A549 (cell line): ENCODE data around the gene GPR37L1. TPM values are rescaled to one million over a fixed set of nuclear protein-coding genes. Genes with fewer than 3 reads are reported as not detected.

Experiments
- ATAC-seq, 2 experiments: fragments of 200-7000 bp in 1 of 2; fragments of >200 bp in 1 of 2; cut with Nextera tagmentation in 1 of 2; cut with Tn5 transposase in 1 of 2; 3 replicates each; pipeline versions ENCODE4 v1.8.0 to v1.9.1; 2018 to 2020; ENCODE audit warnings: mild to moderate bottlenecking in 1 of 2, moderate library complexity in 1 of 2
- CTCF ChIA-PET: fragments of 300-600 bp; sonication (Branson Sonifier 250); formaldehyde crosslinking; extraction: SDS; loops from one replicate; lab custom pipeline; 2021; ENCODE audit warnings: antibody characterized with exemption, inconsistent platforms; lab: Yijun Ruan, JAX
- POLR2A ChIA-PET: fragments of 350-600 bp; formaldehyde crosslinking; extraction: SDS; loops from one replicate; lab custom pipeline; 2021; ENCODE audit warnings: antibody characterized with exemption, inconsistent platforms; lab: Yijun Ruan, JAX
- DNase-seq, 2 experiments: peaks; one replicate each; pipeline versions ENCODE4 v3.0.0 to v3.0.0-alpha.2; 2011 to 2016; ENCODE audit warnings: low read depth in 1 of 2, low spot score in 1 of 2
- FAIRE-seq: peaks from 2 replicates; lab custom pipeline; 2011; peaks lifted over from hg19 to GRCh38; lab: Jason Lieb, UNC
- H3K27ac ChIP-seq, 2 experiments: fragments of >200 bp; sonication (Bioruptor Twin); formaldehyde crosslinking; 3 replicates each; pipeline ENCODE4 v1.5.1; 2016 to 2017
- H3K4me1 ChIP-seq: fragments of >200 bp; sonication (Bioruptor Twin); formaldehyde crosslinking; 3 replicates; pipeline ENCODE4 v1.6.1; 2016
- H3K4me2 ChIP-seq: fragments of >200 bp; sonication (Bioruptor Twin); formaldehyde crosslinking; 3 replicates; pipeline ENCODE4 v1.6.1; 2016
- H3K4me3 ChIP-seq: fragments of >200 bp; sonication (Bioruptor Twin); formaldehyde crosslinking; 3 replicates; pipeline ENCODE4 v1.5.1; 2016
- H3K9me3 ChIP-seq: fragments of >200 bp; sonication (Bioruptor Twin); formaldehyde crosslinking; 3 replicates; pipeline ENCODE4 v1.6.1; 2016
- BHLHE40 ChIP-seq: IDR thresholded peaks from 2 replicates; pipeline ENCODE4 v1.6.1; 2012; ENCODE audit warnings: low read depth, low read length, inconsistent platforms
- CEBPB ChIP-seq, 2 experiments: fragments of >200 bp in 1 of 2; sonication (Bioruptor Twin) in 1 of 2; formaldehyde crosslinking in 1 of 2; IDR thresholded peaks; 2 replicates each; pipeline ENCODE4 v1.6.1; 2012 to 2016
- ESRRA ChIP-seq: fragments of 150-350 bp; IDR thresholded peaks from 2 replicates; pipeline ENCODE4 v1.6.1; 2014; ENCODE audit warnings: mild to moderate bottlenecking, low read length, borderline replicate concordance
- FOSB ChIP-seq: fragments of 250-450 bp; sonication (Bioruptor Pico); IDR thresholded peaks from 2 replicates; pipeline ENCODE4 v1.5.0; 2020; ENCODE audit warnings: mild to moderate bottlenecking, moderate library complexity
- FOXS1 ChIP-seq: fragments of 250-450 bp; sonication (Bioruptor Pico); IDR thresholded peaks from 2 replicates; pipeline ENCODE4 v1.5.0; 2020; ENCODE audit warnings: mild to moderate bottlenecking, moderate library complexity
- HOXB13 ChIP-seq: fragments of 250-450 bp; sonication (Bioruptor Pico); IDR thresholded peaks from 2 replicates; pipeline ENCODE4 v1.5.0; 2020; ENCODE audit warnings: low read depth, mild to moderate bottlenecking, moderate library complexity
- JUNB ChIP-seq: fragments of >200 bp; sonication (Bioruptor Twin); formaldehyde crosslinking; IDR thresholded peaks from 2 replicates; pipeline ENCODE4 v1.6.1; 2016
- KDM1A ChIP-seq: fragments of 200-600 bp; sonication (generic); IDR thresholded peaks from 2 replicates; pipeline ENCODE4 v1.6.1; 2016; ENCODE audit warnings: low read depth, mild to moderate bottlenecking
- MAFK ChIP-seq: fragments of 450-650 bp; IDR thresholded peaks from 2 replicates; pipeline ENCODE4 v1.6.1; 2014; ENCODE audit not compliant: partially characterized antibody
- NPAS2 ChIP-seq: fragments of 250-450 bp; sonication (Bioruptor Pico); IDR thresholded peaks from 2 replicates; pipeline ENCODE4 v1.8.0; 2022; ENCODE audit warnings: mild to moderate bottlenecking, moderate library complexity, borderline replicate concordance
- POLR2AphosphoS2 ChIP-seq: conservative IDR thresholded peaks from 2 replicates; pipeline ENCODE4 v1.6.1; 2012; ENCODE audit warnings: low read length, improper control_type of control experiment, inconsistent platforms
- RAD21 ChIP-seq, 2 experiments: fragments of >200 bp in 1 of 2; sonication (Bioruptor Twin) in 1 of 2; formaldehyde crosslinking in 1 of 2; IDR thresholded peaks in 1 of 2; conservative IDR thresholded peaks in 1 of 2; 2 replicates in 1 of 2; 3 replicates in 1 of 2; pipeline ENCODE4 v1.6.1; 2012 to 2018; ENCODE audit warnings: inconsistent platforms in 1 of 2
- RNF2 ChIP-seq: fragments of 200-600 bp; sonication (generic); IDR thresholded peaks from 2 replicates; pipeline ENCODE4 v1.6.1; 2016; ENCODE audit warnings: low read depth, mild to moderate bottlenecking, antibody characterized with exemption, moderate library complexity, borderline replicate concordance
- SMC3 ChIP-seq: fragments of >200 bp; sonication (Bioruptor Twin); formaldehyde crosslinking; IDR thresholded peaks from 3 replicates; pipeline ENCODE4 v1.6.1; 2018; ENCODE audit warnings: inconsistent platforms
- SREBF2 ChIP-seq: fragments of 450-650 bp; IDR thresholded peaks from 2 replicates; pipeline ENCODE4 v1.6.1; 2014; ENCODE audit warnings: mild to moderate bottlenecking, moderate library complexity
- ZSCAN20 ChIP-seq: fragments of 250-450 bp; sonication (Bioruptor Pico); IDR thresholded peaks from 2 replicates; pipeline ENCODE4 v1.8.0; 2022; ENCODE audit warnings: mild to moderate bottlenecking, moderate library complexity
- WGBS: methylation state at CpG from one replicate; pipeline ENCODE4 v1.1.6; 2017; ENCODE audit errors: missing lambda C conversion rate; 5-methylcytosine and 5-hydroxymethylcytosine counted together
- polyA plus RNA-seq, 4 experiments: library from polyadenylated mRNA; depleted of rRNA in 3 of 4; stranded (reverse); fragments of >200 nt; fragmentation: RNase III in 1 of 4; extraction: RNeasy Plus Mini Kit Qiagen cat#74134 plus additional on column Dnase treatment in 1 of 4; gene quantifications; 2 replicates in 3 of 4; 3 replicates in 1 of 4; pipeline ENCODE4 v1.2.3, GENCODE V29; 2011 to 2017
- TF ChIP-seq, protein P1 (sequence below): fragments of 250-450 bp; sonication (Bioruptor Pico); IDR thresholded peaks from 2 replicates; pipeline ENCODE4 v1.5.0; 2020; ENCODE audit warnings: low read depth, mild to moderate bottlenecking, moderate library complexity
- TF ChIP-seq, protein P2 (sequence below): fragments of >200 bp; sonication (Bioruptor Twin); formaldehyde crosslinking; IDR thresholded peaks from 3 replicates; pipeline ENCODE4 v1.6.1; 2016
- TF ChIP-seq, protein P3 (sequence below): fragments of >200 bp; sonication (Bioruptor Twin); formaldehyde crosslinking; IDR thresholded peaks from 2 replicates; pipeline ENCODE4 v1.6.1; 2016
- TF ChIP-seq, protein P4 (sequence below): fragments of >200 bp; sonication (Bioruptor Twin); formaldehyde crosslinking; IDR thresholded peaks from 3 replicates; pipeline ENCODE4 v1.5.1; 2016
- TF ChIP-seq, protein P5 (sequence below): fragments of 200-600 bp; sonication (generic); IDR thresholded peaks from 2 replicates; pipeline ENCODE4 v1.6.1; 2016; ENCODE audit warnings: antibody characterized with exemption, mild to moderate bottlenecking, moderate library complexity

GPR37L1 gene
- polyA plus RNA-seq, 2 of the 4 experiments (the other 2 are of a cell fraction) = 0.08 to 0.13 TPM

DNA sequence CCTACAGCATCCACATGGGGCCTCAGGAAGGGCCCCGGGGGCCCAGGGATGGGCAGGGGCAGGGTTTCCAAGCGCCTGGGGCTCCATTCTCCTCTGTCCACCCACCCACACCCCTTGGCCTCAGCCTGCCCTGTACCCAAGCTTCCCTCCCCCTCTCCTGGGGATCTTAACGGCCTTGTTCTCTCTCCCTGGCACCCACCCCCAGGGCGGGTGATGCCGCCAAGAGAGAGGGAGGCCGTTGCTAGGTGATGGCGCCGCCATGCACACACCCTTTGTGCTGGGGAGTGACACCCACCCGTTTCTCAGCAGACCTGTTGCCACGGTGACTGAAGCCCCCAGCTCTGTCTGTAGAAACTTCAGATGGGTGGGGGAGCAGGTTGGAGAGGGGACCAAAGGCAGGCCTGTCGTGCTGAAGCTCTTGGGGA lies 7.6 kb downstream of the GPR37L1 start:
- WGBS = 74% methylated on average over 10 of the region's 11 CpGs
- Histone ChIP-seq H3K9me3 (no peaks in the 10 kb centered on the region), H3K4me1 (0 out of 3 replicates have a peak, but pooled peaks cover 5% of the 10 kb centered on the region), H3K4me2 (no peak overlapping the region), H3K4me3 (no peak overlapping the region), H3K27ac (peak overlapping the region in 1 of 2 experiments; percentile 31; a peak in 1 of 6 replicates)
- TF ChIP-seq CEBPB (IDR thresholded peaks at IDR 0.05) (no peak), FOSB (no peak), POLR2AphosphoS2 (no peak), RAD21 (conservative IDR thresholded peaks at IDR 0.05 in 1 of 2, IDR thresholded peaks at IDR 0.05 in 1 of 2) (no peak)
- DNase-seq (no peak), FAIRE-seq (no peak), ATAC-seq (peak; percentile 10 to 28; a peak in 3 of 6 replicates)
- POLR2A ChIA-PET = no interaction called here
- CTCF ChIA-PET = interaction anchor here (0.9 to 31.9 kb wide), 5 partner anchors 8 to 235 kb away, joined by 3 to 1624 read pairs (median 25); partner anchors contain the start of genes ELF3, GPR37L1 and RNPEP

DNA sequence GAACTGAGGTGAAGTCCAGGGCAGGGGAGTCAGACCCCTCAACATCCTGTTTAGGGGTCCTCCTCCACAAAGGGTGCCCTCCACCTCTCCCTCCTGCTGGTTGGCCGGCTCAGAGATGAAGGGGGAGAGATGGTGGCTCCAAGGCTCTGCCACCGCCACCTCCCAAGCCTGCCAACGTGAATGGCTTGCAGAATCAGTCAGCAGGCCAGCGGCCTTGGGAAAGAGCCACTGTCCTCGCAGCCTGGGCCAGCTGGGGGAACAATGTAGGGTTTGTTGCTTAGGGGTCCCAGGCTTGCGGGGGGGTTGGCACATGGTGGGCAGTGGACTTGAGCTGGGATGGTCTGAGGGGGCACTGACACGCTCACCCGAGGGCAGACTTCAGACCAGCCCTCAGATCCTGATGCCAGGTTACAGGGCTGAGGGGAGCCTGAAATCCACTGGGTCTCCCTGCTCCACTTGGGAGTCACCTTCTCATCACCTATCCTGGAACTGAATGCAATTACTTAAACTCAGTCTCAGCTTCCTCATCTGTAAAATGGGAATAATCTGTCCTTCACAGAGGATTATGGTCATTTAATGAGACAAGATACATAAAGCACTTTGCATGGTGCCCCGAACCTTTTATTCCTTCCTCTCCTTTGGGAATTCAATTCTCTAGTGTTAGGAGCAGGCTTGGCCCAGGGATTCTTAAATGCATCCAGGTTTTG lies 8.3 kb downstream of the GPR37L1 start:
- ATAC-seq (no peak), FAIRE-seq (no peak), DNase-seq (no peak)
- CTCF ChIA-PET = interaction anchor here (0.5 to 31.9 kb wide), 7 partner anchors 9 to 236 kb away, joined by 3 to 1624 read pairs (median 3); partner anchors contain the start of genes ELF3, GPR37L1 and RNPEP
- H3K27ac ChIP-seq = no peak overlapping the region
- H3K4me1 ChIP-seq = 0 out of 3 replicates have a peak, but pooled peaks cover 5% of the 10 kb centered on the region
- POLR2A ChIA-PET = no interaction called here
- TF ChIP-seq CEBPB (IDR thresholded peaks at IDR 0.05) (no peak), KDM1A (no peak), SMC3 (no peak), ZSCAN20 (CRISPR knock-in tag) (no peak), NPAS2 (CRISPR knock-in tag) (no peak), ESRRA (no peak), RNF2 (no peak), HOXB13 (CRISPR knock-in tag) (no peak)
- TF ChIP-seq, protein P1, sequence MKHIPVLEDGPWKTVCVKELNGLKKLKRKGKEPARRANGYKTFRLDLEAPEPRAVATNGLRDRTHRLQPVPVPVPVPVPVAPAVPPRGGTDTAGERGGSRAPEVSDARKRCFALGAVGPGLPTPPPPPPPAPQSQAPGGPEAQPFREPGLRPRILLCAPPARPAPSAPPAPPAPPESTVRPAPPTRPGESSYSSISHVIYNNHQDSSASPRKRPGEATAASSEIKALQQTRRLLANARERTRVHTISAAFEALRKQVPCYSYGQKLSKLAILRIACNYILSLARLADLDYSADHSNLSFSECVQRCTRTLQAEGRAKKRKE (CRISPR knock-in tag) = no peak
- TF ChIP-seq, protein P2, sequence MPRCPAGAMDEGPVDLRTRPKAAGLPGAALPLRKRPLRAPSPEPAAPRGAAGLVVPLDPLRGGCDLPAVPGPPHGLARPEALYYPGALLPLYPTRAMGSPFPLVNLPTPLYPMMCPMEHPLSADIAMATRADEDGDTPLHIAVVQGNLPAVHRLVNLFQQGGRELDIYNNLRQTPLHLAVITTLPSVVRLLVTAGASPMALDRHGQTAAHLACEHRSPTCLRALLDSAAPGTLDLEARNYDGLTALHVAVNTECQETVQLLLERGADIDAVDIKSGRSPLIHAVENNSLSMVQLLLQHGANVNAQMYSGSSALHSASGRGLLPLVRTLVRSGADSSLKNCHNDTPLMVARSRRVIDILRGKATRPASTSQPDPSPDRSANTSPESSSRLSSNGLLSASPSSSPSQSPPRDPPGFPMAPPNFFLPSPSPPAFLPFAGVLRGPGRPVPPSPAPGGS = no peak
- TF ChIP-seq, protein P3, sequence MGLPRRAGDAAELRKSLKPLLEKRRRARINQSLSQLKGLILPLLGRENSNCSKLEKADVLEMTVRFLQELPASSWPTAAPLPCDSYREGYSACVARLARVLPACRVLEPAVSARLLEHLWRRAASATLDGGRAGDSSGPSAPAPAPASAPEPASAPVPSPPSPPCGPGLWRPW = no peak
- H3K9me3 ChIP-seq = no peaks in the 10 kb centered on the region
- WGBS = 83% methylated on average over 8 of the region's 9 CpGs
- H3K4me2 ChIP-seq = no peak overlapping the region
- H3K4me3 ChIP-seq = no peak overlapping the region

DNA sequence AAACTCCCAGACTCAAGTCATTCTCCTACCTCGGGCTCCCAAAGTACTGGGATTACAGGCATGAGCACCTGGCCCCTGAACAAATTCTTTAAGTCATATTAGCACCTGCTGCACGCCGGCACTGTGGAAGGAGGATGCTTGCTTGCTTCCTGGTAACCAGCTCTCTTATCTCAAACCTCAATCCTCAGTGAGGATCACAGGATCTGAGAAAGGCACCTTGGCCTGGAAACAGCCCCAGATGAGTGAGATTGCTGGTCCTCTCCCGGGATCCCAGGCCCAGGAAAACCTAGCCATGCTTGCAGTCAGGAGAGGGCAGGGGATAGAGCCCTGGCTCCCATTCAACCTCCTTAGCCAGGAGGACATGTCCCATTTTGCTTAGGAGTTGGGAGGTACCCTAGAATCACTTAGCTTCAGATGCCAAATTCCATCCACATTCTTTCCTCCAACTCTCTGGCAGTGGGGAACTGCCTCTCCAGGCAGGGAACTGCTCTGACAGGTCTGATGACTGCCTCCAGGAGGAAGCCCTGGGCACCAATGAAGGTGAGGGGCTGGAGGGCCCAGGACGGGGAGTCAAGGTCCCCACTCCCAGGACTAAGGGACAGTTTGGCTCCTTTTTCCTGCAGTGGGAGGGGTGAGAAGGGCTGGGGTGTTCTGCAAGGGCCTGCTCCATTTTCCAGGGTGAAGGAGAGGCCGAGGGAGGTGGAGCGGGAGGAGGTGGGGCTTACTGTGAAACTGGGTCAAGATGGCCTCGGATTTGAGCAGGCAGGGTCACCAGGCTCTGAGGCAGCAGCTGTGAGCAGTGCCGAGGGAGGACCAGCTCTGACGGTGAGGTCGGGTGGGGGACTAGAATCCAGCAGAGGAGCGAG lies 9.5 kb downstream of the GPR37L1 start:
- Histone ChIP-seq H3K4me2 (no peak overlapping the region), H3K4me1 (0 out of 3 replicates have a peak, but pooled peaks cover 5% of the 10 kb centered on the region), H3K4me3 (no peak overlapping the region), H3K9me3 (no peaks in the 10 kb centered on the region), H3K27ac (no peak overlapping the region)
- ChIA-PET CTCF (interaction anchor here (1.1 to 31.9 kb wide), 6 partner anchors 8 to 237 kb away, joined by 3 to 1624 read pairs (median 16); partner anchors contain the start of genes ELF3, GPR37L1 and RNPEP), POLR2A (interaction anchor here (0.5 kb wide), 1 partner anchor 16 kb away, joined by 4 read pairs; no protein-coding TSS in a partner anchor)
- WGBS = 86% methylated on average over 12 of the region's 12 CpGs
- DNase-seq (no peak), FAIRE-seq (no peak), ATAC-seq (no peak)
- TF ChIP-seq, protein P4, sequence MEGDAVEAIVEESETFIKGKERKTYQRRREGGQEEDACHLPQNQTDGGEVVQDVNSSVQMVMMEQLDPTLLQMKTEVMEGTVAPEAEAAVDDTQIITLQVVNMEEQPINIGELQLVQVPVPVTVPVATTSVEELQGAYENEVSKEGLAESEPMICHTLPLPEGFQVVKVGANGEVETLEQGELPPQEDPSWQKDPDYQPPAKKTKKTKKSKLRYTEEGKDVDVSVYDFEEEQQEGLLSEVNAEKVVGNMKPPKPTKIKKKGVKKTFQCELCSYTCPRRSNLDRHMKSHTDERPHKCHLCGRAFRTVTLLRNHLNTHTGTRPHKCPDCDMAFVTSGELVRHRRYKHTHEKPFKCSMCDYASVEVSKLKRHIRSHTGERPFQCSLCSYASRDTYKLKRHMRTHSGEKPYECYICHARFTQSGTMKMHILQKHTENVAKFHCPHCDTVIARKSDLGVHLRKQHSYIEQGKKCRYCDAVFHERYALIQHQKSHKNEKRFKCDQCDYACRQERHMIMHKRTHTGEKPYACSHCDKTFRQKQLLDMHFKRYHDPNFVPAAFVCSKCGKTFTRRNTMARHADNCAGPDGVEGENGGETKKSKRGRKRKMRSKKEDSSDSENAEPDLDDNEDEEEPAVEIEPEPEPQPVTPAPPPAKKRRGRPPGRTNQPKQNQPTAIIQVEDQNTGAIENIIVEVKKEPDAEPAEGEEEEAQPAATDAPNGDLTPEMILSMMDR = no peak
- TF ChIP-seq JUNB (no peak), FOXS1 (CRISPR knock-in tag) (no peak), HOXB13 (CRISPR knock-in tag) (no peak), MAFK (no peak), SREBF2 (no peak), BHLHE40 (no peak)
- TF ChIP-seq, protein P5, sequence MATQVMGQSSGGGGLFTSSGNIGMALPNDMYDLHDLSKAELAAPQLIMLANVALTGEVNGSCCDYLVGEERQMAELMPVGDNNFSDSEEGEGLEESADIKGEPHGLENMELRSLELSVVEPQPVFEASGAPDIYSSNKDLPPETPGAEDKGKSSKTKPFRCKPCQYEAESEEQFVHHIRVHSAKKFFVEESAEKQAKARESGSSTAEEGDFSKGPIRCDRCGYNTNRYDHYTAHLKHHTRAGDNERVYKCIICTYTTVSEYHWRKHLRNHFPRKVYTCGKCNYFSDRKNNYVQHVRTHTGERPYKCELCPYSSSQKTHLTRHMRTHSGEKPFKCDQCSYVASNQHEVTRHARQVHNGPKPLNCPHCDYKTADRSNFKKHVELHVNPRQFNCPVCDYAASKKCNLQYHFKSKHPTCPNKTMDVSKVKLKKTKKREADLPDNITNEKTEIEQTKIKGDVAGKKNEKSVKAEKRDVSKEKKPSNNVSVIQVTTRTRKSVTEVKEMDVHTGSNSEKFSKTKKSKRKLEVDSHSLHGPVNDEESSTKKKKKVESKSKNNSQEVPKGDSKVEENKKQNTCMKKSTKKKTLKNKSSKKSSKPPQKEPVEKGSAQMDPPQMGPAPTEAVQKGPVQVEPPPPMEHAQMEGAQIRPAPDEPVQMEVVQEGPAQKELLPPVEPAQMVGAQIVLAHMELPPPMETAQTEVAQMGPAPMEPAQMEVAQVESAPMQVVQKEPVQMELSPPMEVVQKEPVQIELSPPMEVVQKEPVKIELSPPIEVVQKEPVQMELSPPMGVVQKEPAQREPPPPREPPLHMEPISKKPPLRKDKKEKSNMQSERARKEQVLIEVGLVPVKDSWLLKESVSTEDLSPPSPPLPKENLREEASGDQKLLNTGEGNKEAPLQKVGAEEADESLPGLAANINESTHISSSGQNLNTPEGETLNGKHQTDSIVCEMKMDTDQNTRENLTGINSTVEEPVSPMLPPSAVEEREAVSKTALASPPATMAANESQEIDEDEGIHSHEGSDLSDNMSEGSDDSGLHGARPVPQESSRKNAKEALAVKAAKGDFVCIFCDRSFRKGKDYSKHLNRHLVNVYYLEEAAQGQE = no peak
- TF ChIP-seq, protein P1 (CRISPR knock-in tag) = no peak
